ENCODE results near the gene ALDH1A2.

Gene ALDH1A2

DNA sequence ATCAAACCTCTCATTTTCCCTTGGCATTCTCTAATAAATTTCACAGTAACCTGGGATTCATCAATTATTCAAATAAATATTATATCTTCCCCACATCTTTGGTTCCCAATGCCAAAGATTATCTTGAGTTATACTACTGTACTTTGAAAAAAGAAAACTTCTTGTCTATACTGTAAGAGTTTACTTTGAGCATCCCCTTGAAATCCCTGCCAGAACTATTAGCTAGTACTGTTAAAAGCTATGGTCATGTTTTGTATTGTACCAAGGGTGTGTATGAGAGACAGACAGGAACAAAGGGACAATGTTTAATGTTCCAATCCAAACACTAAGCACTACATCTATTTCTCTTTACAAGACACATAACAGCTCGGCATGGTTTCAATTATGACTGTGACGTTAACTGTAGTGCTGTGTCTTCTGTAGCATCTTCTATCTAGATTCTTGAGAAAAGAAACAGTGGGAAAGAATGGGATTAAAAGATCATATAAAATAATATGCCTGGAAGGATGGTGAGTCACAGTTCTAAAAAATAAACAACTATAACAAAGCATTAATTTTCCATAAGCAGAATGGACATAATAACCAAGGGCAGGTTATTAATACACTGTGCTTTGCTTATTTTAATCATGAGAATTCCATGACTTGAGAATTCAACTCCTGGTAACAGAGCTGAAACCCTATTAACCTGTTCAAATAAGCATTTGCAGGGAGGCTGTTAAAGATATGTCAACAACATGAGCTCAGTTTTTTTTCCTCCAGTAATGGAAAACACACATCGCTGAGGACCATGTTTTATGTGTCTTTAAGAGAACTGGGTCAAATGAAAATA lies 71.1 kb downstream of the ALDH1A2 start:
- no peak for DNase-seq (ENCODE audit: low read depth)

DNA sequence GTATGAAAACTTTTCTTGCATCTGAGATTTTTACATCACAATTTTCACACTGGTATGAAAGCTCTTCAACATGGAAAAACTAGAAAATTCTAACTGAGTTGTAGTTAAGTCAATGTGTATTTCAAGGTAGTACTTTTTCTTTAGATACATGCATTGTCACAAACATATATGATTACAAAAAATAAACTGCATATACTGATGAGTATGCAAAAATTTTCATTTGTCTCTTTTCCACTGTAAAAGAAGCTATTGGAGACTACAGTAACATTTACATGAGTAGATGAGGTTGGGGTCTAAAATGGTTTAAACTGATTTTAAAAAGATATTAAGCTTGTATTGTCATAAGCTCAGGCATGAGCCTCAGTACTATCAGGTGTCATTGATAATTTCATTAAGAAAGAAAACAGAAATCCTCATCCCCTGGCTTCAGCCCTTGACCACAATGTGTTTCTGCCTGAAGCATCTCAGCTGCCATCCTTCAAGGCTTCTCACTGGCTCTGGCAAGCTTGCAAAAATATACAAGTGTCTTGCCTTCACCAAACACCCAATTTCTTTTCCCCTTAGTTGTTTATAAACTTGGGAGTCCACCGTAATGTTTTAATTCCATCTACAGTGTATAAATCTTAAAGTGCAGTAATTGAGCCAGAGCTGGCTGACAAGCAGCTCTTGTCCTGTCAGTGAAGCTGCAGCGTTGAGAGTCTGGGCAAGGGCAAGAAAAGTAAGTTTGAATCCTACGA lies 71.9 kb downstream of the ALDH1A2 start:
- no peak for DNase-seq (ENCODE audit: low read depth)

DNA sequence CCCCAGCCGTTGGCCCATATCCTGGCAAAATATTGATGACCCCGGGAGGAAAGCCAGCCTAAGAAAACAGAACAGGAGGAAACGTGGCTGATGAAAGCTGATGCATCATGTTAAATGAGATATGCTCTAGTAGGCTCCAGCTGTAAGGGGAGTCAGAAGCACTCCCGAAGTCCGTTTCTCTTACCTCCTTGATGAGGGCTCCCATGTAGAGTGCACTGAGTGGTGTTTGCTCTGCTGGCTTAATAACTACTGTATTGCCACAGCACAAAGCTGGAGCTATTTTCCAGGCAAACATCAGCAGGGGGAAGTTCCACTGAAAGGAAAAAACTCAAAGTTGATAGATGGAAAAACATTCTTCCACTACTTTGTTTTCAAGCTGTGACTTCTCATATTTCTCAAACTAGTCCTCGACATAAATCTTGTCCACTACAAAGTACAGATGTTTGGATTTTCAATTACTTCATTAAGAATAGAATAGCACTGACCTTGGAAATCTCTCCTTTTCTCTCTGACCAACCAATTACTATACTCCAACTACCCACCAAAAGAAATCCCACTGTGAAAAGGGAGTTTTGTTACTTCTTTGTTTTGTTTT lies 72.7 kb downstream of the ALDH1A2 start:
- DNase-seq (ENCODE audit: low read depth), result no peak

DNA sequence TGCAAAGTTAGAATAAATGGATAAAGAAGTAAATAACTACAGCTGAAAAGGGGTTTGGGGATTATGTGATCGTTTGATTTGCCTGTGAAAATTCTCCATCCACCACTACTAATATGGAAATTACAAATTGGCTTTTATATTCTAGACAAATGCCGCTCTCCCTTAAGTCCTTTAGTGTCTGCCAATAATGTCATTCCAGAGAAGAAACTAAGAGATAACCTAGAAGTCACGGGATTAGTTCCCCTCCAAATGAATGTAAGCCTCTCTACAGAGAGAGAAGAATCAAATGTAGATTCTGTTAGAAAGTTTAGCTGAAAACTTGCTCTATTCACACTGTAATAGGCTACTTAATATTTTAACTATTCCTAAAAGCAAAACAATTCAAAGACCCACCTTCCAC lies 92.0 kb downstream of the ALDH1A2 start:
- DNase-seq (ENCODE audit: low read depth), result no peak

DNA sequence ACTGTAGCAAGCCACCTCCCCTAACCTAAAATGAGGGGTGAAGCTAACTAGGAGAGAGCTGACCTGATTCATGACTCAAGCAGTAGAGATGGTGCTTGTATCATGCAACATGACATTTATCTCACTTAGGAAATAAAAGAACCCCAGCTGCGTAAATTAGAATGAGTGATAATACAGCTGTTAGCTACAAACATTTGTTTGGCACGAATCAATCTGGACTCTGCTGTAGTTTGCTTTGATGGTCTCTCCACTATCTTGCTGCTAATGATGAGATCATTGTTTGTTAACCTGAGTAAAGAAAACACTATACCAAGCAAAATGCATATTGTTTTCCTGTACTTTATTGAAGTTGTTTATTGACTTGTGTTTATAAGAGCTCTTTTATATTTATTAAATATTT lies 92.6 kb downstream of the ALDH1A2 start:
- DNase-seq (ENCODE audit: low read depth), result no peak

DNA sequence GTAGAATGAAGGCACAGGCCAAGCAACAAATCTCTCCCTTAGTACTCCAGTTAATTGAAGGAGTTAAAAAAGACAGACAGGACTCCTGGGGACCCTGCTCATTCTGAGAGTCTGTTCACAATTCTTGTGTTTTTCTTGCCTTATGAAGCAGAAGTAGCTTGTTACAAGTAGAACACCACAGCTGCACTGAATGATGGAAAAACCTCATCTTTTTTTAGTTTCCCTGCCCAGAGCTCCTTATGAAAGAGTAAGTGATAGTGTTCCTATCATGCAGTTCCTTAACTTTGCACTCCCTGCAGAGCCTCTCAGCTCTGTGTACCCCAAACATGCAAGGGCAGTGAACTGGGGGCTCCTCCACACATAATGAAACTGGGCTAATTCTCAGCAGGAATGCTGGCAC lies 95.5 kb downstream of the ALDH1A2 start:
- DNase-seq (ENCODE audit: low read depth), result no peak

DNA sequence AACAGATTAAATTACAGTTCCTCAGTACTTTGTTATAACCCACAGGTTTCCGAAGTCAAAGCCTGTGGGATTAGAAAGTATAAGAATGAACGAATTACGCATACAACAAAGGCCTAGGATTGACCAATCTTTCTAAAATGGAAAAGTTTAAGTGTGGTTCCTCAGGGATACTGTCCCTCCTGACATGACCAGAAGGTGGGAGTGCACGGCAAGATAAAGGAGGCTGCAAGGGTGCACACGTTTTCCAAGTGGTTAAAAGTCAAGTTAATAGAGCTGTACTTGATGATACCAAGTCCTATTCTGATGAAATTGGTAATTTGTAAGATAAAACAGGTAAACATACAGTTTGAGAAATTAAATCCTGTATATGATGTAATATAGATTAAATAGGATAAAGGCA lies 96.2 kb downstream of the ALDH1A2 start:
- DNase-seq (ENCODE audit: low read depth), result no peak

DNA sequence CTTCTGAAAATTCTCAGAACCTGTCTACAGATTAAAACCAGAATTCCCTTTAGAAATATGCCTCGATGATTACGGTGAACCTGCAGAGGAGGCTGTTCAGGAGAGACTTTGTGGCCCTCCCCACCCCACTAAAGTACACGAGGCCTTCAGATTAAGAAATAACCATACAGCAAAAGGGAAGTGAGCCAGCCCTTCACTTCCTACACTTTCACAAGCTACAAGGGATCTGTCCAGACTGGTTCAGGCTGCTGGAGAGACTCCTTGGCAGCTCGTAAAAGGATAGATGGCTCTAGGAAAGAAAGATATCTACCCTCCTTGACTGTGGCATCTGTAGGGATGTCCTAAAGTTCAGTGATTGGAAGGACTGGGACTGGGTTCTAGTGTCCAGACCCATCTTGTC lies 102.6 kb downstream of the ALDH1A2 start:
- no peak for DNase-seq (ENCODE audit: low read depth)

DNA sequence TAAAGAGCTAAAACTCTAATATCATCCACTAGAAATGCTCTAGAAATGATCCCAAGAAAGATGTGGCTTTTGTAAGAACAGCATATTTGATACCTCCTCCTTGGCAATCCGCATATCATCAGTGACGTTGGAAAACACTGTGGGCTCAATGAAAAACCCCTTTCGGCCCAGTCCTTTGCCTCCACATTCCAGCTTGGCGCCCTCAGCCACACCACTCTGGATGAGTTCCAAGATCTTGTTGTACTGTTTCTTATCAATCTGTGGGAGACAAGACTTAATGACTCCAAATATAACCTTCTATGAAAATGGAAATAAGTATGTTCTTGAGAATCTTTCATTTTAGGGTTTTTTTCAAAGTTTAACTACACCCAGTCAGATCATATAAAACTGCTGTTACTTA lies 103.6 kb downstream of the ALDH1A2 start:
- DNase-seq (ENCODE audit: low read depth), result no peak

DNA sequence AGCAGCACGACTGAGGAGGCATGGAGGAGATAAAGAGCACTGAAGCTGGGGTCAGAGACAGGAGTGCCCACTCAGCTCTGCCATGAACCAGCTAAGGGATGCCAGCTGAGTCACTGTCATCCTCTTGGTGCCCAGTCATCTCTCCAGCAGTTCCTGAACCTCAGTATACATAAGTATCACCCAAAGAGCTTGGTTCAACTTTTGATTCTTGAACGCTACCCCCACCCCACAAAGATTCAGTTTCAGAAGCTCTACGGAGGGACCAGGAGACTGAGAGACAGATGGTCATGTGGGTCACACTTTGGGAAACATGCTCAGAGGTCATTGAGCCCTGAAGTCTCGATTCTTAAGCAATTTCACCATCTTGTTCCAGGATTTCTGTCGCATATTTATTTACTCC lies 108.4 kb downstream of the ALDH1A2 start:
- no peak for DNase-seq (ENCODE audit: low read depth)

DNA sequence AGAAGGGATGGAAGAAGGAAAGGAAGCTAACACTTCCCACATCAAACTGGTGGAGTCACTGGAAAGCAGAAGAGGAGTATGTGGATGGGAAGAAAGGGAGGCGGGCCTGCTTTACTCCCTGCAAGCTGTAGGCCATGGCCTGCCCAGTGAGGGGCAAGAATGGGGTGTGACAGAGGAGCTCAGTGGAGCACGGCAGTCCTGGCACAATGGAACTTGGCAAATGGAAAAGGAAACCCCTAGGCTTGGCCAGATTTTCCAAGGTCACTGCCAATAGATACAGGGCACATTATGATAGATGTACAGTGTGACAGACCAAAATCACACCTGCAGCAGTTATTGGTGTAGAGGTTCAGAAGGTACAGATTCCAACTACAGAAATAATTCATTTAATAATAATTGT lies 111.6 kb downstream of the ALDH1A2 start:
- no peak for DNase-seq (ENCODE audit: low read depth)

DNA sequence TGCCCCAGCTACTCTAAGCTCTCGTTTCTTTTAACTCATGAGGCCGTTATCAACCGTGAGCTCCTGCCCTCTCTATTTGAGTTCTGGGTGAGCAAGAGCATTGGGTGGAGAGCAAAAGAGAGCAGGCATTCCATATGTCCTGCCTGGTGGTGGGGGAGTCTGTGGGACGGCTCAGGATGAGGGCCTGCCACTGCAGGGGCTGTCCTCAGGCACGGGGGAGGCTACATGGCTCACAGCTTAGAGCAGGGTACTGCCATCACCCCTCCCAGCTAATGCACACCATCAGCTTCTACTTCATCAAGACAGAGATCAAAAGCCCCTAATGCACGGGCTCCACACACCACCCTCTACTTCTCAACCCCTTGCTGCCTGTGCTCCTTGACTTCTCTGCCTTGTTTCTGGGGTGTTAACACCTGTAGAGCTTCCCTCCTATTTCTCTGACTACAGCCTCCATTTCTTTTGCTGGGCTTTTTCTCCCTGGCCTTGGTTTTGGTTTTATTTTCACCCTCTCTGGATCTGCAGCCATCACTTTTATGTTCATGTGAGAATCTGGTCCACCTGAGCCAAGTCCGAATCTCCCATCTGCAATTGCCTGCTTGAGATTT lies 114.1 kb downstream of the ALDH1A2 start:
- DNase-seq (ENCODE audit: low read depth), result no peak

DNA sequence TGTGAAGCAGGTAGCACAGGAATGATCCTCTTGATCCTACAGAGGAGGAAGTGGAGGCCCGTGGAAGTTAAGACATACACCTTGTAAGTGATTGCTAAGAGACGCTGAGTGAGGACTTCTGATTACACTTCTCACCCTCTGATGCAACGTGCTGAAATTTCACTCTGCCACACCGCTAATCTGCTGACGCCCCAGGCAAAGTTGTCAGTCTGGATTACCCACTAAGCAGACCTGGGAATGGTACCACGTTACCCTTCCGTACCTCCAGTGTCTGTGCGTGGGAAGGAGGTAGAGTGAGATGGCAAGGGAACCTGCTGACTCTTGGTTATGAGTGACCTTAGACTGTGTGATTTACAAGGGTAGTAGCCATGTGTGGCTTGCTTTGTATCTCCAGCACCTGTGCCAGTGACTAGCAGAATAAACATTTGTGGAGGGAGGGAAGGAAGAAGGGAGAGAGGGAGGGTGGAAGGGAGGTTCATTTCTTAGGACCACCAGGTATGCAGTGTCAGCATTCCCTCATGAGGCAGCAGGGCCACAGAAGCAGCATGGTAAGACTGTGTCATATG lies 115.0 kb downstream of the ALDH1A2 start:
- no peak for DNase-seq (ENCODE audit: low read depth)

DNA sequence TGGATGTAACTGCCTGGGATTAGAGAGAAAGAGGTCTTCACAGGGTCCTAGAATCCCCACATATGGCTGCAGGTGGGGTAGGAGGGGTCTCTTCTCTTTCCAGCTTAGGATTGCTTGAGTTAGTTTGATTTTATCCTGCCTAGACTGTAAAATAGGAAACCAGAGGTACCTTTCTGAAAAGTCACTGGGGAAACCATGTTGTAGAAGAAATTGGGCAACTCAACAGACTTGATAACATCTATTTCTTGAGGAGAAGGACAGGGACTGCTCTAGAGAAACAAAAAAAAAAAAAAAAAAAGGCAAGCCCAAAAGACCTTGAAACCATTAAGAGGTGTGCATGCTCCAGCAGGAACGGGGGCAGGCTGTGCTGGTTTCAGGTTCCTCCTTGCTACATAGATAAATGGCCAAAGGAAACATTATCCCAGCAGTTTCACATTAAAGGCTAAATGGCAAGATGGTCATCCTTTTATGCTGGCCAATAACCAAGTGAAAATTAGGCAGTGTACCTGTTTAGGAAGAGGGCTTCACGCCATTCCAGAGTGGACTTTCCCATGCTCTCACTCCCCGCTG lies 116.1 kb downstream of the ALDH1A2 start:
- DNase-seq (ENCODE audit: low read depth), result no peak

DNA sequence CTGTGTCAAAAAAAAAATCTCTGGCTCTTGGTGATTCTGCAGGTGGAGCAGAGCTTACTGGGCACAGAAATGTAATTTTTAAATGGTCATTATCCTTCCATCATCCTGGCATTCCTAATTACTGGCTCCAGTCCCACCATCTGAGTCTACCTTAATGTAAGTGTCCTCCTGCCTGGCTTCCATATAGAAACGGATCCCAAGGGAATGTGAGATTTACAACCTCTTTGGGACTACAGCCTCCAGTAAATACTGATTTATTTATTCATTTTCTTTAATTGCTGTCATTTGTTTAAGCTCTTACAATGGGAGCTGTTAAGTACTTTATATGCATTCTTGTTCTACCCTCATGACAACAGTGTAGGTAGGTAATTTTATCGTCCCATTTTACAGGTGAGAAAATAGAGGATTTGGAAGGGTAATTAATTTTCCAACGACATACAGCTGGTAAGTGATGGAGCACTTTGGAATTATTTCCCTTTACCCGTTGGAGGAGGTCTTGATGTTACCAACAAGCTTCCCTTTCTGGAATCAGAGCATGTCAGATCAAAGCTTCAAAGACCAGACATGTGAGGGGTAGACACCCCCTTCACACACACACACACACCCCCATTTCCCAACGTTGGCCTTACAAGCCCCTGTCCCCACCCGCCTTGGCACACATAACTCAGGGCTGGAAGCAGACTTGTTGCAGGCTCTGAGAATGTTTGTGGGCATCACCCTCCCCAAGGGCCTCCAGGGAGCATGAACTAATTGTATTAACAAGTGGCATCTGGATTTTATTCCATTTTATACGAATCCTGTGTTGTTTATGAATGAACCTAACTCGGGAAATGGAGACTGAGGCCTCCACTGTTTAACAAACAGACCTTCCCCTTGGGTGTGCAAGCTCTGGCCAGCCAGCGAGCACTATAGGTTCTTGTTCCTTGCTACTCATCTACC lies 116.9 kb downstream of the ALDH1A2 start:
- no peak for DNase-seq (ENCODE audit: low read depth)

DNA sequence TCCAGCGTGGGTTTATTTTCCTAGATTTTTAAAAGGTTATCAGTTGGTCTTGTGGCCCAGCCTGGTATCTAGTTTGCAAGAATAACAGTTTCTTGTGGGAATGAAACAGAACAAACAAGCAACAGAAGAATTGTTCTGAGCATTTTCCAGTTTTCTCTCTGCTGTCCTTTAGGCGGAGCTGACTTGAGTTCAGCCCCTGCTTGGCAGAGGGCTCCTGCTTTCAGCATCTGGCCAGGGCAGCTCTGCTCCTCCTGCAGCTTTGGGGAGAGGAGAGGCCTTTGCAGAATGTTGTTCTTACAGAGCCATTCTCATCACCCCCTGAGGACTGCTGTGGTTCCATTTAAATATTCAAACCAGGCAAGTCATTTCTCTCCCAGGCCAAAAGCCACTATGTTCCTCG lies 117.7 kb downstream of the ALDH1A2 start:
- no peak for DNase-seq (ENCODE audit: low read depth)

DNA sequence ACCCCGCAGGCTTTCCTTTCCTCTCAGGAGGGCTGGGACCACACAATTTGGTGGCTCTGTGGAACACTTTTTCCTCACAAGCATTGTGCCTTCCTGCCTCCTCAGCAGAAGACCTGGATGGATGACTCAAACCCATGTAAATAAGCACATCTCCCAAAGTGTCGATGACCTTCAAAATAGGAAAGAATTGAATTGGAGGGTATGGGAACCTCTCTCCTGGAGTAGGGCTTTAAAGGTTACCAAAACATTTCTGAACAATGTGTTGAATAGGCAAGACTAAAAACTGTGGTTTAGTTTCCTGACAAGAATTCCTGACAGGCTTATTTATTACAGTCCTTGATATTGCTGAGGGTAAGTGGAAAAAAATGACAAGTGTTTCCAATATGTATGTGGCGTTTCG lies 118.2 kb downstream of the ALDH1A2 start:
- DNase-seq (ENCODE audit: low read depth), result no peak

DNA sequence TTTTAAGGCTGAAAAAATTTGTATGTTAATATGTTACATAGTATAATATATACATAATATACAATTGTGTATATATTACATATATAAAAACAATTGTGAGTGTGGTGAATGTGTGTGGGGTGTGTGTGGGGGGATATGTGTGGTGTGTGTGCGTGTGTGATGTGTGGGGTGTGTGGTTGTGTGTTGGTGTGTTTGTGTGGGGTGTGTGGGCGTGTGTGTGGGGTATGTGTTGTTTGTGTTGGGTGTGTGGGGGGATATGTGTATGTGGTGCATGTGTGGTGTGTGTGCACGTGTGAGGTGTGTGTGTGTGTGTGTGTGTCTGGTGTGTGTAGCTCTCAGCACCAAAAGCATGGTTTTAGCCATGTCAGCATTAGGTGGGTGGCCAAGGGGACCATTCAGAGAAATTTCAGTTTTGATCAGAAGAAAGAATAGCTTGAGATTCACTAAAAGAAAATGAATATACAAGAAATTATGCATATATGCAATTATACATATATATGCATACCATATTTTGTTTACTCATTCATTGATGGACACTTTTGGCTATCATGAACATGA lies 118.9 kb downstream of the ALDH1A2 start:
- no peak for DNase-seq (ENCODE audit: low read depth)

DNA sequence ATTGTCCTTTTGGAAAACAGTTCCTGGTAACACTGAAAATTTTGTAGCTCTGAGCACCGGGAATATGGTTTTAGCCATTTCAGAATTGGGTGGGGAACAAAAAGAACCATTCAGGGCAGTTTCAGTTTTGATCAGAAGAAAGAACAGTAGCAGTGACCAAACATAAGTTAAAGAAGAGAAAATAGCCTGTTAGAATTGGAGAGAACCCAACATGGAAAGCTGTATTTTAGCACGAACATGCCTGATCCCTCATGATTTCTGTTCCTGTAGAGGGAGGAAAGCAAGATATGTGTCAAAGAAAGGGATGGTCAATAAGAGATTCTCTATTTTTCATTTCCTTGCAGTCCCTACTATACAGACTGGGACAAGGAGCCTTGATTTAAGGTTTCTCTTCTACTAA lies 119.9 kb downstream of the ALDH1A2 start:
- DNase-seq (ENCODE audit: low read depth), result no peak

DNA sequence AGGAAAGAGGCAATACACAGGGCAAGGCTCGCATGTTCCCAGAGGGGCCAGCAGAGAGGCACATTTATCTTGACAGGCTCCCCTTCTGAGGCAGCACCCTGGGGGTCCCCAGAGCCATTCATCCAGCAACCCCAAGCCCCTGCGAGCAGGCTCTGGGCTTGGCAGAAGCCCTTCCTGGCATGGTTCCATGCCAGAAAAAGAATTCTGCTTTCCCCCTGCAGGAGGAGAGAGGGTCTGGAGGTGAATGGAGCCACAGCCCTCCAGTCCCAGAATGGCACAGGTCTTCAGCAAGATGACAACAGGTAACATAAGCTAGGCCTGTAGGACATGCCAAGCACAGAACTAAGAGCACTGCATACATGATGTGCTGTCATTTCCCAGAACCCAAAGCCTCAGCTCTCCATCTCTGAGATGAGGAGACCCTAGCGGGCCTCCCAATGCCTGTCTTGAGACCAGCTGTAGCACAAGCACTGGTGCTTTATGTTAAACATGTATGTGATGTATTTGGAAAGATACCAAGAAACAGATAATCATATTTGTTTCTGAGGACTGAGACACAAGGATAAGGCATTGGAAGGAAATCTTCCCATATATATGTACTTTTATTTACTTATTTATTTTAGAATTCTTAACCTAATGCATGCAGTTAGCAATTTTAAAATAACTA lies 121.6 kb downstream of the ALDH1A2 start:
- no peak for DNase-seq (ENCODE audit: low read depth)

All from stimulated activated CD8-positive, alpha-beta memory T cell treated with anti-CD3 and anti-CD28 coated beads, Interleukin-15, amount 100 ng/mL, for 1 hour (primary cell).